Suppressor macrophage treated with lipopolysaccharide for 4 hours (primary cell): Measurements from ENCODE around the gene MAP2K4.
A peak's percentile ranks its signal among the peaks of the same experiment; 100 is the strongest.

Experiments
- DNase-seq: peaks from one replicate; pipeline ENCODE4 v3.0.0-alpha.2; 2020

The MAP2K4 gene

DNA sequence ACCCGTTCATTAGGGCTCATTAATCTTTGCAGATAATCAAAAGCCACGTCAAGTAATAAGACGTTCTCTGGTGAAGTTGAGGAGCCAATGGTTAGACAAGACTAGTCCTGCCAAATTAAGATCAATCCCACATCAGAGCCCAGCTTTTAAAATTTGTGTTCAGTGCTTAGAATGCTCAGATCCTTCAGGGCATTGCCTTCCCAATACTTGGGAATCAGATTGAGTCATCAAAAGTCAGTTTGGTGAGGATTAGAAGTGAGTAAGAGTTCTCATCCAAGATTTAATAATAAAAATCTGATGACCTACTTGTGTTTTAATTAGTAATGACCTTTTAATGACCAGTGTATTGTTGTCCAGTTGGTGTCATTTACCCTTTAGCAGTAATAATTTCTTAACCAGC, 19.8 kb downstream of the MAP2K4 start:
- no peak for DNase-seq

- peak; percentile 37 for DNase-seq
Measured at GRCh38 chr17:12041312-12041711, 20.6 kb downstream of the MAP2K4 start.

GRCh38 chr17:12043702-12044101, 23.0 kb downstream of the MAP2K4 start:
- DNase-seq = no peak

- DNase-seq = no peak
Measured at GRCh38 chr17:12046786-12047185, 26.1 kb downstream of the MAP2K4 start.

DNA sequence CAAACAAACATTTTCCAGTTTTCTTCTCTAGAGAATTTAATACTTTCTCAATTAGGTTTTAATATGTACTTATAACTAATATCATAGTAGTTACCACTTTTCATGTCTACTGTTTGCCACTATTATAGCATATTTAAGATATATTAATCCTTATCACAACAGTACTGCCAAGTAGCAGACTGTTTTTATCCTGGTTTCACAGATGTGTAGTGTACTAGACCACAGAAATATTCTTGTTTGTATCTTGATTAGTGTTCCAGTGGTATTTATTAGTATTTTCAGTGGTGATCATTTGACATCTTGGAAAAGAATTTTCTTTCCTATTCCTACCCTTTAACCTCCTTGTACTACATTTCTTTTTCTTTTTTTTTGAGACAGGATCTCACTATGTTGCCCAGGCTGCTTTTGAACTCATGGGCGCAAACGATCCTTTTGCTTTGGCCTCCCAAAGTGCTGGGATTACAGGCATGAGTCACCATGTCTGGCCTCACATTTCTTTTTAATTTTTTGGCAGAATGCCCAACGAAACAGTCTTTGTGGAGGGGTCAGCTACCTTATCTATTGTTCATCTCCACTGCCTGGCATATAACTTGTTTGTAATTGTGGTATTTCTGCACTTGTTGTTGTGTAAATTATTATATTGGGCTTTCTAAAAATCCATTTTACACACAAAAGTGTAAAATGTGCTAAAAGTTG, 27.2 kb downstream of the MAP2K4 start:
- DNase-seq = no peak

DNA sequence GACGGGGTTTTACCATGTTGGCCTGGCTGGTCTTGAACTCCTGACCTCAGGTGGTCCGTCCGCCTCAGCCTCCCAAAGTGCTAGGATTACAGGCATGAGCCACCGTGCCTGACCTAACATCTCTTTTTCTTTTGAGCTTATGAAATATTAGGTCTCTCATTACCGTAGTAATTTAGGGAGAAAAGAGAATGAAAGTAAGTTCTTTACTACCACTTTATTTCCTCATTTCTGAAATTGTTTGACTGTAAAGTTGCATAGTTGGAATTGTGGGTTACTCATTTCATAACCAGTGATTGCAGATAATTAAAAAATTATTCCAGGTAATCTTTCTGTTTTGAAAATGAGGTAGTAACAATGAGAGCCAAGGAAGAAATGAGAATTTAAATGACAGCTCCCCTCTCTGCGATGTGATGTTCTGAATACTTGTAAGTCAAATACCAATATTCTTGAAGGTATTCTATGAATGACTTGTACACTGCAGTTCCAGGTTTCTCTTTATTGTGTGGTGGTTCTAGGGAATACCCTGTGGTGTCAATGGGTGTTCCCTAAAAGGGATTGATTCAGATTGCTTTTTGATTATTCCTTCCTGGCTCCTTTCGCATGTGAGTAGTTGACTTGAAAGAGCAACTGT, 28.3 kb downstream of the MAP2K4 start:
- peak; percentile 10 for DNase-seq

DNA sequence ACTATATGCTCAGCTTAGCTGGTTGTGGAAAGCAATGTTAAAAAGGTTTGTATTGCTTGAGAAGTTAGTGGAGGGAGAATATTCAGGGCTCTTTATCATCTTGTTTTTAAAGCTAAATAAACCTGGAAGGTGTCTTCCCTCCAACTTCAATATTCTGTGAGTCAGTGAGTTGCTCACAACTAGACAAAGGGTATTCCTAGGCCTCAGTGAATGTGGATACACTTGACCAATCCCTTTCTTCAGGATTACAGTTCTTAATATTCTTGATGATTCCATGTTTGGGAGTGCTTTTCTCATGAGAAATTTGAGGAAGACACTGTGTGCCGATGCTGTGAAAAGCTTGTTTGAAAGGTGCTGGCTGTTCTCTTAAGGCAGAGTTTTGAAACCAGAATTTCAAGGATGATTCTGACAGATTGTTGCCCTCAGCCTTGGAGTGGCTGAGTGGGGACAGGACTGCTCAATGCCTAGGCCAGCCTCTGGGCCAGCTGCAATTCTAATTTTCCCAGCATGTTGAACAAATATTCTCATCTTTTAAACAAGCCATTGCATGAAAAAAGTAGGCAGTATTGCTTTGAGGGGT, 30.1 kb downstream of the MAP2K4 start:
- DNase-seq = no peak

GRCh38 chr17:12053552-12053951, 32.9 kb downstream of the MAP2K4 start:
- no peak for DNase-seq

GRCh38 chr17:12055889-12056288, 35.2 kb downstream of the MAP2K4 start:
- no peak for DNase-seq

- DNase-seq = no peak
Measured at GRCh38 chr17:12057520-12057919, 36.8 kb downstream of the MAP2K4 start.

GRCh38 chr17:12058535-12058934, 37.9 kb downstream of the MAP2K4 start:
- DNase-seq = no peak

GRCh38 chr17:12062249-12062648, 41.6 kb downstream of the MAP2K4 start:
- no peak for DNase-seq

- no peak for DNase-seq
Measured at GRCh38 chr17:12064395-12064794, 43.7 kb downstream of the MAP2K4 start.

GRCh38 chr17:12067485-12067884, 46.8 kb downstream of the MAP2K4 start:
- DNase-seq = no peak

GRCh38 chr17:12068946-12069345, 48.3 kb downstream of the MAP2K4 start:
- no peak for DNase-seq

DNA sequence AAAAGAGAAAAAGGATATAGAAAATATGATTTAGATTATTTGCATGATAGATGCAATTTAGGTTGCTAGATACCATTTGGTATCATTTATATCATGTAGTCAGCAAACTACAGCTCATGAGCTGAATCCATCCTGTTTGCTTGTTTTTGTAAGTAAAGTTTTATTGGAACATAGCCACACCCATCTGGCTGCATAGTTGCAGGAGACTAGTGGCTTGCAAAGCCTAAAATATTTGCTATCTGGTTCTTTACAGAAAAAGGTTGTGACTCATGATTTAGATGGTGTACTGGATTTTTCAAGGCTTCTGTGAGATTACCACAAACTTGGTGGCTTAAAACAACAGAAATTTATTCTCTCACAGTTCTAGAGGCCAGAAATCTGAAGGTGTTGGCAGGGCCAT, 49.9 kb downstream of the MAP2K4 start:
- DNase-seq = no peak

- DNase-seq = no peak
Measured at GRCh38 chr17:12074346-12074745, 53.7 kb downstream of the MAP2K4 start.

DNA sequence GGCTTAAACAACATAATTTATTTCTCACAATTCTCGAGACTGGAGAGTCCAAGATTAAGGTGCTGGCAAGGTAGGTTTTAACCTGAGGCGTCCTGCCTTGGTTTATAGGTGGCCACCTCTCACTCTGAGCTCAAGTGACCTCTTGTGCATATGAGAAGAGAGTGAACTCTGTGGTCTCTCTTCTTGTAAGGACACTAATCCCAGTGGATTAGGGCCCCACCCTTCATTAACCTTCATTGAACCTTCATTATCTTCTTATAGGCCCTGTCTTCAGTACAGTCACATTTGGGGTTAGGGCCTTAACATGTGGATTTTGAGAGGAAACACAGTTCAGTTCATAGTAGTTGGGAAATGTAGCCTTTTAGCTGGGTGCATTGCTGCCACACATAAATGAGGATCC, 57.1 kb downstream of the MAP2K4 start:
- no peak for DNase-seq

- DNase-seq = no peak
Measured at GRCh38 chr17:12078791-12079190, 58.1 kb downstream of the MAP2K4 start.

DNA sequence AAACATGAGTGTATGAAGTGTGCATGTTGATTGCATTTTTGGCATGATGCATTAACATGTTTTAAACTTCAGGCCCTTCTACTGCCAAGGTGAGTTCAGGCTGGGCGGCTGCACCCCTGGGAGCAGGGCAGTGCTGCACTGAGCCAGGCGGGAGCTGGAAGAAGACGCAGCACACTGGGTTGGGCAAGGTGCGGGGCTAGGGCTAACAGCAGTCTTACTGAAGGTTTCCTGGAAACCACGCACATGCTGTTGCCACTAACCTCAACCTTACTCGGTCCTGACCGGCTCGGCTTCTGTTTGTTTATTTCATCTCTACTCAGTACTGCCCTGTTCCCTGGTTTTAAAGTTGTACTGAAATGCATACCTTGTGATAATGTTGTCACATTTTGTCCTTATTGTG, 61.0 kb downstream of the MAP2K4 start:
- DNase-seq = no peak

GRCh38 chr17:12085076-12085949, 64.6 kb downstream of the MAP2K4 start:
- no peak for DNase-seq

DNA sequence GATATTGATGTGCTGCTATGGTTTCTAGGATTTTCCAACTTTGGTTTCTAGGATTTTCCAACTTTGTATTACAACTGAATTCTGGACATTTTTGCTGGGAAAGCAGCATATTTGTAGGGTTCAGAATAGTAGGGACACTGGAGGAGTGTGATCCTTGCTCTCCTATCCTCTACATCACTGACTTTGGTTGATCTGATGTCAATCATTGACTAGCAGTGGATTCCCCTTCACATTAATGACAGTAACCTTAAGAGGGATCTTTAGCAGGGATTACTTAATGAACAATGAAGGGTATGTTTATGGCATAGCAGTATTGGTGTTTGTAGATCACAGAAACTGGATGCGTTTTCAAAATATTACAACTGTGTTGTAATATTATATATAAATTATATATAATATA, 67.4 kb downstream of the MAP2K4 start:
- DNase-seq = no peak

DNA sequence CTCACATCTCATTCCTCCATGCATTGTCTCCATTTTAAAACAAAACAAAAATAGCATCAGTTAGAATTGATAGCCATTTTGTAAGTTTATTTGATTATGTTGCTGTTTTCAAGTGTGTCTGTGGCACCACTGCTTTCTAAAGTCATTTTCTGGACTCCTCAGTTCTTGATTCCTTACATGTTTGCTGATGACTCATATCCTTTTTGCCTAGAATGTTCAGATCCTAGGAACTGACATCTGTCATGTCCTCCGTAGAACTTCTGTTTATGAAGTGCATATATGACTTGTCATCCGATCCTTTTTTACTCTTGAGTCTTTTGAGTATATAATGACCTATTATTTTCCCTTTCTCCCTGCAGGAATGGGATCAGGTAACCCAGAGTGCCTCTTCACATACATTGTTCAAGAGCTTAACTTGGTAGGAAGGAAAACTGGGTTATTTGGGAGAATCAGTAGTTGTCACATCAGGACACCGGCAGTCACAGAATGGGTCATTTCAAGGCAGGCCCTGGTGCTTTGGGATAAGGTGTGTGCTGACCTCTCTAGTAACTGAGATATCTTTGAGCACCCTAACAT, 69.2 kb downstream of the MAP2K4 start:
- peak; percentile 30 for DNase-seq
